ENCODE results near the gene QARS1. TPM values are rescaled to one million over a fixed set of nuclear protein-coding genes. Genes with fewer than 3 reads are reported as not detected.

QARS1 gene
- total and polyA plus RNA-seq, 10 of the 15 experiments (the other 5 are each of a cell fraction or from before 2014, with no cell fraction given) = 168 to 476 (median 318) TPM

DNA sequence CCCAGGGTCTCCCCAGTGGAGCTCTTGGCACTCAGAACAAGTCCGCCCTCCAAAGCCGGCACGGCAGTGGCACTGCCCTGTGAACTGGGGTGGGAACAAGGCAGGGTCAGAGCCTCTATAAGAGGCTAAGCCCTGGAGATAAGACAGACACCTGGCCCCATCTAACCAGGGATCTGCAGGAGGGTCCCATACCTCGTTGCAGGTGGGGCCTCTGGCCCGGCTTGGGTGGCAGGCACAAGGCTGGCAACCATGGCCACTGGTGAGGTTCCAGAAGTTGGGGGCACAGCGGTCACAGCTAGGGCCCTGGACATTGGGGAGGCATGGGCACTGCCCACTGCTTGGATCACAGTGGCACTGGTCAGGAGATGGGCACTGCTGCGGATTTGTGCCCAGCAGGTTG lies 19.6 kb upstream of the QARS1 start:
- ChIA-PET SMC1A (ENCODE audit: uncharacterized antibody, unreplicated experiment) (no interaction called here), CTCF (interaction anchor here (1.8 kb wide), 1 partner anchor 136 kb away, joined by 13 read pairs; no protein-coding TSS in a partner anchor), POLR2A (interaction anchor here (0.6 kb wide), 1 partner anchor 212 kb away, joined by 3 read pairs; no protein-coding TSS in a partner anchor), RAD21 (ENCODE audit: unreplicated experiment) (interaction anchor here (1.2 kb wide), 1 partner anchor 136 kb away, joined by 3 read pairs; no protein-coding TSS in a partner anchor)
- H3K9me3 ChIP-seq (replicated peaks; ENCODE audit: control insufficient read depth, insufficient read depth, low read length) = no peaks in the 10 kb centered on the region
- H3K36me3 ChIP-seq (ENCODE audit: control insufficient read depth in 2 of 2, insufficient read depth in 2 of 2, low read length in 1 of 2) = no peaks in the 10 kb centered on the region
- H3K79me2 ChIP-seq (ENCODE audit: control insufficient read depth, insufficient read depth, low read length) = peaks cover 13% of the 10 kb centered on the region
- no peaks in the 10 kb centered on the region for H3K27me3 ChIP-seq (replicated peaks in 1 of 2; ENCODE audit: control insufficient read depth in 2 of 2, insufficient read depth in 2 of 2, low read length in 1 of 2)
- ATAC-seq = no peak
- in situ Hi-C loops (cut with MboI) (no loop called here), intact Hi-C loops (cut with micrococcal nuclease; ENCODE audit: unreplicated experiment) (no loop called here)
- no peak for DNase-seq (ENCODE audit: low read depth, low spot score)
- H4K20me1 ChIP-seq (ENCODE audit: control insufficient read depth, insufficient read depth) = no peaks in the 10 kb centered on the region
- no peak for FAIRE-seq
- no peak overlapping the region for H3K9ac ChIP-seq (ENCODE audit: control insufficient read depth, insufficient read depth, low read length)
- 65% methylated on average over 7 of the region's 7 CpGs for WGBS (ENCODE audit: insufficient coverage, insufficient replicate concordance, low lambda C conversion rate, missing lambda C conversion rate)
- H3K4me3 ChIP-seq = no peak overlapping the region
- H3K4me2 ChIP-seq (ENCODE audit: control insufficient read depth, insufficient read depth) = no peak overlapping the region
- TF ChIP-seq SMARCA5 (IDR thresholded peaks at IDR 0.05) (no peak), POLR2AphosphoS5 (IDR thresholded peaks at IDR 0.05; ENCODE audit: low read length) (no peak), SUPT20H (IDR thresholded peaks at IDR 0.05; ENCODE audit: borderline replicate concordance, control insufficient read depth, low read depth, low read length) (no peak), CBX3 (IDR thresholded peaks at IDR 0.05; ENCODE audit: borderline replicate concordance, low read depth) (no peak), ZNF217 (IDR thresholded peaks at IDR 0.05) (no peak), ETV6 (conservative IDR thresholded peaks at IDR 0.05 in 1 of 2, IDR thresholded peaks at IDR 0.05 in 1 of 2; ENCODE audit: borderline replicate concordance in 1 of 2, low read depth in 1 of 2) (no peak), RFX5 (IDR thresholded peaks at IDR 0.05; ENCODE audit: low read depth, low read length) (no peak), CHD4 (IDR thresholded peaks at IDR 0.05) (no peak)
- TF ChIP-seq, protein P1, sequence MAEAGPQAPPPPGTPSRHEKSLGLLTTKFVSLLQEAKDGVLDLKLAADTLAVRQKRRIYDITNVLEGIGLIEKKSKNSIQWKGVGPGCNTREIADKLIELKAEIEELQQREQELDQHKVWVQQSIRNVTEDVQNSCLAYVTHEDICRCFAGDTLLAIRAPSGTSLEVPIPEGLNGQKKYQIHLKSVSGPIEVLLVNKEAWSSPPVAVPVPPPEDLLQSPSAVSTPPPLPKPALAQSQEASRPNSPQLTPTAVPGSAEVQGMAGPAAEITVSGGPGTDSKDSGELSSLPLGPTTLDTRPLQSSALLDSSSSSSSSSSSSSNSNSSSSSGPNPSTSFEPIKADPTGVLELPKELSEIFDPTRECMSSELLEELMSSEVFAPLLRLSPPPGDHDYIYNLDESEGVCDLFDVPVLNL (IDR thresholded peaks at IDR 0.05; ENCODE audit: low read depth, low read length) = no peak
- BruUV-seq (replicated peaks) = no TSS peak
- H3K27ac ChIP-seq (ENCODE audit: control insufficient read depth, insufficient read depth) = no peak overlapping the region
- no peak overlapping the region for H2AFZ ChIP-seq (ENCODE audit: control insufficient read depth, low read depth, low read length)
- peaks cover 9% of the 10 kb centered on the region for H3K4me1 ChIP-seq (ENCODE audit: control insufficient read depth, insufficient read depth, low read length)
